Measurements from ENCODE around the gene ADCY2.

ADCY2 gene

GRCh38 chr5:7500256-7500655, 104.3 kb downstream of the ADCY2 start:
- no peak for DNase-seq (ENCODE audit: extremely low read depth in 1 of 2, low read depth in 1 of 2)

DNA sequence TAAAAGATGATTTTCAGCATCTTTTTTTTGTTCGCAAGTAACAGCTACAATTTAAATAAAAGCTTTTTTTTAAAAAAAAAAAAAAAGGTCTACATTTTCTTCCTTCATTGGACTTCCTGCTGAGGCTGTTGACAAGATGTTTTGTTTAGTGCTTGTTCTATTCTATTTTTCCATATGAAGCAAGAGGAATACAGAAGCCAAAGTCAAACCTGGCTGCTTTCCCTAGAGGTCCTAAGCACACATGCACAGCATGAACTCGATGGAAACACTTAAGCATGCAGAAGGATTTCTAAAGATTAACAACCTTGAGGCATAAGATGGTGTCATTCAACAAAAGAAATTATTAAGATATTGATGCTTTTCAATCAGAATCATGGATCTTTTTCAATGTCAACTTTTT, 105.1 kb downstream of the ADCY2 start:
- DNase-seq (ENCODE audit: extremely low read depth in 1 of 2, low read depth in 1 of 2): no peak

GRCh38 chr5:7503564-7503963, 107.6 kb downstream of the ADCY2 start:
- DNase-seq (ENCODE audit: extremely low read depth in 1 of 2, low read depth in 1 of 2): no peak

DNA sequence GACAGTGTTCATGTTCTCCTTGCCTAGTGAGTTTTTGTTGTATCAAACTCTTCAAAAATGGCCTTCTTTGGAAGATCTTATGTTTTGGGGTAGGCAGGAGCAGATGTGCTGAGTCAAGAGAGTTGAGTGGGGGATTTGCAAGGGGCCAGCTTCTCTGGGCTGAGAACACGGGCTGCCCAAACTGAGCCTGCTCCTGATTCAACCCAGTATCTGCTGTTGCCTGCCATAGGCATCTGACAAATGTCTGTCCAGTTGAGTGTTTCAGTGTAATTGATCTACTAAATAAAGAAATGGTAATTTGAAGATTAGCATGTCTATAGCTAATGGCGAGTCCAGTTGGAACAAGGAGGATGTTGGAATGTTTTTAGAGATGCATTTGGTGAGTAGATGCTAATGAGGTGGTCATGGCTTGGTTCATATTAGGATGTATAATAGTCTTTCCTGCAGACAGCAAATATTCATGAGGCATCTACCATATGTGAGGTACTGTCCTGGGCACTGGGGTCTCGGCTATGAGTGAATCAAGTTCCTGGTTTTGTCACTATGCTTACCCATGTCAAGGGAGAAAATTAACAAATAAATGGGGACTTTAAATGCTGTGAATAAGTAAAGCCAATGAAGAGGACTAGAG, 119.5 kb downstream of the ADCY2 start:
- DNase-seq (ENCODE audit: extremely low read depth in 1 of 2, low read depth in 1 of 2): no peak

DNA sequence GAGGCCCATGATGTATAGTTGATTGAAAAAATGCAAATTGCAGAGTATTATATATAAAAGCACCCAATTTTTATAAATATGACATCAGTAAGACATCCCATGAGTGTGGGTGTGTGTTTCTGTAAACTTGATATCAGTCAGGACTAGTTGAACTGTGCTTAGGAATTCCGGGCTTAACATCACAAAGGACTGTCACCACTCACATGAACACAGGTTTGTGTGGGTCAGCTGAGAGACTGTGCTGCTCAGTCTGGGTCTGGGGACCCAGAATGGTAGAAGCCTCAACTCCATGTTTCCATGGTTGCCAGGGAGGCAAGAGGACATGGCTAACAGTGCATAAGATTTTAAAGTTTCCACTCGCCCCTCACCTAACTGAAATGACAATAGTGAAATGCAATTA, 120.3 kb downstream of the ADCY2 start:
- no peak for DNase-seq (ENCODE audit: extremely low read depth in 1 of 2, low read depth in 1 of 2)

- no peak for DNase-seq (ENCODE audit: extremely low read depth in 1 of 2, low read depth in 1 of 2)
Observed at GRCh38 chr5:7517006-7517405, 121.1 kb downstream of the ADCY2 start.

DNA sequence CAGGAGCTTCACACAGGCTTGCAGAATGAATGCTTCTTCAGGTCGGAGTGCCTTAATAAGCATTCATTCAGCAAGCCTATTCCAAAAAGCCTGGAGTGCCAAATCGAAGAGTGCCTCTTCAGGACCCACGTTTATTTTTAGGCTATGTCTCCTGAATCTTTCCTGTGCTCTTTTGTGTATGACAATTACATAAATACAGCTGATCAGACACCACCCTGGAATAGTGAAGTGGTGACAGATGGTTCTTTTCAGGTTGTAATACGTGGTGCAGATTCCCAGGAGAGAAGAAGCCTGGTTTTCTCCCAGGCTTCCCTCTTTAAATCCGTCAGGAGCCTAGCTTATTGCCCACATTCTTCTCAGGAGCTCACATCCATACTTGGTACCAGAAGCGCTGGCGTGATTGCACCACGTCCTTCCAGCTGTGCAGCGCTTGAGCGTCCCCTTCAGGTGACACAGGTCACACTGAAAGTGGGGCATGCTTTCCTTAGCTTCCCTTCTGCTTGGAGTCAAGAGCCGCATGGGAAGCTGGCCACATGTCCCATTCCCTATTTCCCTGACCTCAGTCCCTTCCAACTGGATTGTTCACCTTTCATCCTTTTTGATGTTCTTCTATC, 123.1 kb downstream of the ADCY2 start:
- DNase-seq (ENCODE audit: extremely low read depth in 1 of 2, low read depth in 1 of 2): no peak

DNA sequence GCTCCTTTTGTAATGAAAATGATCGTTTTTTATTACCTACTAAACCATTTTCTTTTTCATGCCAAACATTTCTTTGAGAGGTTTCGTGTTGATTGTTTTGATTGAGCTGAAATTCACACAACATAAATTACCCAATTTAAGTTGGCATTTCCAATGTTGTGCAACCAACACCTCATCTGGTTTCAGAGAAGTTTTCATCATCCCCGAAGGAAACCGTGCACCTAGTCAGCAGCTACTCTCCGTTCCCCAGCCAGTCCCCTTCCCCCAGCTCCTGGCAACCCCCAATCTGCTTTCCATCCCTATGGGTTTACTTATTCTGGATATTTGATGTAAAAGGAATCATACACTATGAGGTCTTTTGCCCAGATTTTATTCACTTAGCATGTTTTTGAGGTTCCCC, 123.6 kb downstream of the ADCY2 start:
- DNase-seq (ENCODE audit: extremely low read depth in 1 of 2, low read depth in 1 of 2): no peak

DNA sequence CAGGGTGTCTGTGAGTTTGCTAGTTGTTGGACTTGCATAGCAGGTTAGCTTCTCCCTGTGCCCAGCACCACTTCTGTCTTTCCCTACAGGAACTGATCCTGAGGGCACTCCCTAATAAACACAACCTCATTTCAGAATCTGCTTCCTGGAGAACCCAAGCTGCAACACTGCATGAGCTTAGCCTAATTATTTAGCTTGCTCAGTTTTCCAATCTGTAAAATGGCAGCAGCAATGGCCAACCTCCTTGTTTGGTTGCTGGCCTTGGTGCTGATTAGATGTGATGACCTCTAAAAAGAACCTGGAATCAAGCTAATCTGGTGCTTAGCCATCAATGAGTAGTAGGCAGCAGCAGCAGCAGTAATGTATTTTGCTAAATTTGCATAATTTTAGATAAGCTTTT, 133.9 kb downstream of the ADCY2 start:
- no peak for DNase-seq (ENCODE audit: extremely low read depth in 1 of 2, low read depth in 1 of 2)

- DNase-seq (ENCODE audit: extremely low read depth in 1 of 2, low read depth in 1 of 2): no peak
Observed at GRCh38 chr5:7533941-7534340, 138.0 kb downstream of the ADCY2 start.

DNA sequence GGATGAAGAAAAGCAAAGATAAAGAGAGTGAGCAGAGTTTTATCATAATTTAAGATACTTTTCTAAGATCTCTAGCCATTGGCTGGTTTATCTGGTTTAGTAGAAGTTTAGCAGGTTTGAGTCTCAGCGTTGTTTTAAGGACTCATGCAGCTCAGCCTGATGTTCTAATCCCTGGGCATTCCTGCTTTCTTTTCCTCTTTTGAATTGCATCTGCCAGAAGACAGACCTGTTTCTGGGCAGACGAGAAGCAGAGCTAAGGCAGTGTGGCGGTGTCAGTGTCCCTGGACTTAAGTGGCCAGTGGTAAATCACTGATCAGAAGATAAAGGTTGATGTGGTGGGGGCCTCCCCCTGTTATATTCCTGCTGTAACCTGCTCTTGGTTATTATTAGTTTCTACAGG, 138.6 kb downstream of the ADCY2 start:
- no peak for DNase-seq (ENCODE audit: extremely low read depth in 1 of 2, low read depth in 1 of 2)

GRCh38 chr5:7537573-7537972, 141.6 kb downstream of the ADCY2 start:
- DNase-seq (ENCODE audit: extremely low read depth in 1 of 2, low read depth in 1 of 2): no peak

DNA sequence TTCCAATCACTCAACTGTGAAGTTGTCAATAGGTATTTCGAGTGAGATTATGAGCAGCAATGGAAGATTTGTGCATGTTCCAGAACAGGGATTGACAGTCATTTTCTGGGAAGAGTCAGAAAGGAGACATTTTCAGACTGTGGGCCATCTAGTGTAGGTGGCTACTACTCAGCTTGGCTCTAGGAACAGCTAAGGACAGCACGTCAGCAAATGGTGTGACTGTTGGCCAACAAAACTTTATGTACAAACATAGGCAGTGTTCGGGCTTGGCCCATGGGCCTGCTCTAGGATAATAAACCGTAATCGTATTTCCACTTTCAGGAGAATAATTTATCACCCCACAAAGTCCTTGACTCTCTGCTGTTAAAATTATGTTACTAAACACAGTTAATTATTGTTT, 143.6 kb downstream of the ADCY2 start:
- no peak for DNase-seq (ENCODE audit: extremely low read depth in 1 of 2, low read depth in 1 of 2)

DNA sequence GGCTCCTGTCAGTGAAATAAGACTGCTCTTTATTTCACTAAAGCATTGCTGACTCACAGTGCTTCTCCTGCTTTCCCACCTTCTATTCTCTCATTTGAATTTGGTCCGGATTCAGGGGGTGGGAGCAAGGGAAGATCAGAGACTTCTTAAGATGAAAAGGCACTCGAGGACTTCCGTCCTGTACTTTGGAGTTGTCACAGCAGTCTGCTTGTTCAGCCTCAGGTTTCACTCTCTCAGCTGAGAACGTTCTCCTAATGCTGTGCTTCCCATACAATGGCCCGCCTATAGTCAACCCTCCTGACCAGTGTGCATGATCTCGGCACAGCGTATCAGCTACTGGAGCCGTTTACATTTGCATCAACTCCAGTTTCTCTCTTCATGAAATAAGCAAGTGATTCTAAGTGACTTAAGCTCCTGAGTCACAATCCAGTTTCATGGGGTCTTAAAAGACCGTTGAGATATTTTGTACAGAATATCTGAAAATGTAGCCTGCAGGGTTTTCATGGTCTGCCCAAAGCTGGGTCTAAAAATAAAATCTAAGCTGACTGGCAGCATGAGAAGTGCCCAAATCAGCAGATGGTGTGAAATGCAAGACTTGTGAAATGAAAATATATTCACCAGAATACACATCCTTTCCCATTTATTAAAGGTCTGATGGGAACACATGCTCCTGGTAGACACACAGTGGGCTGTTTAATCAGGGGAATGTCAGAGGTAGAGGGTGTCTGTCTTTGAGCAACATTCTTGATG, 145.0 kb downstream of the ADCY2 start:
- no peak for DNase-seq (ENCODE audit: extremely low read depth in 1 of 2, low read depth in 1 of 2)

- no peak for DNase-seq (ENCODE audit: extremely low read depth in 1 of 2, low read depth in 1 of 2)
Observed at GRCh38 chr5:7541898-7542297, 146.0 kb downstream of the ADCY2 start.

DNA sequence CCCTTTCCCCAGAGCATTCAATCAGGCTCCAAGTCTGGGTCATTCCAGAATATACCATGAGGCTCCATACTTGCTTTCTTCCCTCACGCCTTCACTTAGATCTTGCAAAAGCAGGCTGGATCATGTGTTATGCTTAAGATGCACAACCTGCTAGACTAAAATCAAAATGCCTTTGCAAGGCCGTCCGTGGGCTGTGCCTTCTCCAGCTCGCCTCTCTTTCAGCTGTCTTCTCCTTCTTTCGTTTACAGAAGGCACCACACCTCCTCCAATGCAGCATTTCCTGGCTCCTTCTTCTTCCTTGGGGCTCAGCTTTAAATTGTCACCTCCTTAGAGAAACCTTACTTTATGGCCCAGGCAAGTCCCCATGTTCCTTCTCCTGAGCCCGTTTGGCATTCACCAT, 150.6 kb downstream of the ADCY2 start:
- no peak for DNase-seq (ENCODE audit: extremely low read depth in 1 of 2, low read depth in 1 of 2)

- no peak for DNase-seq (ENCODE audit: extremely low read depth in 1 of 2, low read depth in 1 of 2)
Observed at GRCh38 chr5:7548596-7548995, 152.7 kb downstream of the ADCY2 start.

GRCh38 chr5:7565559-7565958, 169.6 kb downstream of the ADCY2 start:
- DNase-seq (ENCODE audit: extremely low read depth in 1 of 2, low read depth in 1 of 2): no peak

- DNase-seq (ENCODE audit: extremely low read depth in 1 of 2, low read depth in 1 of 2): no peak
Observed at GRCh38 chr5:7576023-7576715, 180.2 kb downstream of the ADCY2 start.

- DNase-seq (ENCODE audit: extremely low read depth in 1 of 2, low read depth in 1 of 2): no peak
Observed at GRCh38 chr5:7577381-7577780, 181.4 kb downstream of the ADCY2 start.

DNA sequence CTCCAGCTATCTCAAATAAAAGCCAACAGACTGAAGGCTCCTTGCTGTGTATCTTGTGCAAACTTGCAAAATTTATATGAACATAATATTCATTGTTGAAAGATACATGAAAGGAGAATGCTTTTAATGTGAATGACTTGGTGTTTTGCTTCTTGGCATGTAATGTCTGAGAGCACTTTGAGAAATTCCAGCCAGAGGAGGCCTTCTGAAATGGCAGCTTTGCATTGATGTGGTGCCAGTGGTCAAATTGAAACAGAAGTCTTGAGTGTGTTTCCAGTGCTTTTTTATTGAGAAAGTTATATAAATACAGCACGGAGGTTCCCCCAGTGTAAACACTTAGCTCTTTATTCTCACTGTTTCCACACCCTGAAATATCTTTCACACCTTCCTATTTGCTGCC, 182.1 kb downstream of the ADCY2 start:
- DNase-seq (ENCODE audit: extremely low read depth in 1 of 2, low read depth in 1 of 2): no peak

DNA sequence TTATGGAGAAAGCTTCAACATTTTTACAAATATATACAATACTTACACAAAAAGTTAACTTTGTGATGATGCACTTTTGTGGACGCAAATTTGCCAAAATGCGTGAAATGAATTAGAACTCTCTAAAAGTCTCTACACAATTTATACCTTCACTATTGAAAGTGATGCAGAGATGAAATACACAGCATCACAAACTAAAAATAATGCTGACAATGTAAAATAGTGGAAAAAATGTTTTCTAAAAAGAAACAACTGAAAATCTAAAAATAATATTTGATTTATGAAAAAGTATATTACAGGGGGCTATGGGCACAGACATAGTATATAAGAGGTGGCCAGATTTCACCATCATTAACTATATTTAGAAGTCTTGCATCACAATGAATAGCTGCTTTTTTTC, 188.8 kb downstream of the ADCY2 start:
- DNase-seq (ENCODE audit: extremely low read depth in 1 of 2, low read depth in 1 of 2): no peak
